ENCODE data around the gene CAST. TPM values are rescaled to one million over a fixed set of nuclear protein-coding genes. Genes with fewer than 3 reads are reported as not detected.

Gene CAST
- total RNA-seq, 1 donor from 2014 or later = 182 TPM

DNA sequence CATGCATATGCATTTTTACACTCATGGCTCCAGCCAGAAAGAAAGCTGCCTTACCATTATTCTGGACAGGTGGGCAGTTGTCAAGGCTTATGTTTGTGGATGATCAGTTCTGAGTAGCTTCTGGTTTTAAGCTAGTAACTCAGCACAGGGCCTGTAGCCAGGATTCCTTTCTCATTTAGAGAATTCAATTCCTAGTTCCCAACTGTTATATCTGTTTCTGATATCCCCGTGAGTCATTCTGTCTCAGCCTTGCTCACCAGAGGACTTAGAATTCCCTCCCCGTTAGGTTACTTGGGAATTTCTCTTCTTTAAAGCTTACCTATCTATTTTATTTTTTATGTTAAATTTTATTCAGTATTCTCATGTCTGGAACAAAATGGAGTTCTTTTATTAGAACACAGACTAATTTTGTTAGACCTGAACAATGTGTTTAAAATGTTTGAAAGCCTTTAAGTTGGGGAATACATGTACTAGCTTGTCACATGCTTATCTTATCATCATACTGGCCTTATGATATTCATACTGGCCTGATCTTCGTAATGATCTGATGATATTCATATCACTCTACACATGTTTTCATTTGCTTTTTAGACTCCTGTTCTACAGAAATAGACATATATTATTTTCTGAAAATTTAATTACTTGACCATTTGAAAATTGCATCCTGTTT lies 47.1 kb downstream of the CAST start:
- peak; percentile 92 for DNase-seq (ENCODE audit: low read depth)
- Histone ChIP-seq H3K36me3 (ENCODE audit: control insufficient read depth, insufficient read depth, low read length) (peaks cover 2% of the 10 kb centered on the region), H3K4me3 (ENCODE audit: low read depth, low read length) (no peak overlapping the region), H3K27me3 (ENCODE audit: control insufficient read depth, insufficient read depth, low read length) (no peaks in the 10 kb centered on the region)
- no peak for FAIRE-seq
- TF ChIP-seq, protein P1, sequence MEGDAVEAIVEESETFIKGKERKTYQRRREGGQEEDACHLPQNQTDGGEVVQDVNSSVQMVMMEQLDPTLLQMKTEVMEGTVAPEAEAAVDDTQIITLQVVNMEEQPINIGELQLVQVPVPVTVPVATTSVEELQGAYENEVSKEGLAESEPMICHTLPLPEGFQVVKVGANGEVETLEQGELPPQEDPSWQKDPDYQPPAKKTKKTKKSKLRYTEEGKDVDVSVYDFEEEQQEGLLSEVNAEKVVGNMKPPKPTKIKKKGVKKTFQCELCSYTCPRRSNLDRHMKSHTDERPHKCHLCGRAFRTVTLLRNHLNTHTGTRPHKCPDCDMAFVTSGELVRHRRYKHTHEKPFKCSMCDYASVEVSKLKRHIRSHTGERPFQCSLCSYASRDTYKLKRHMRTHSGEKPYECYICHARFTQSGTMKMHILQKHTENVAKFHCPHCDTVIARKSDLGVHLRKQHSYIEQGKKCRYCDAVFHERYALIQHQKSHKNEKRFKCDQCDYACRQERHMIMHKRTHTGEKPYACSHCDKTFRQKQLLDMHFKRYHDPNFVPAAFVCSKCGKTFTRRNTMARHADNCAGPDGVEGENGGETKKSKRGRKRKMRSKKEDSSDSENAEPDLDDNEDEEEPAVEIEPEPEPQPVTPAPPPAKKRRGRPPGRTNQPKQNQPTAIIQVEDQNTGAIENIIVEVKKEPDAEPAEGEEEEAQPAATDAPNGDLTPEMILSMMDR (IDR thresholded peaks at IDR 0.05; ENCODE audit: insufficient read depth, low read length, severe bottlenecking) = no peak

DNA sequence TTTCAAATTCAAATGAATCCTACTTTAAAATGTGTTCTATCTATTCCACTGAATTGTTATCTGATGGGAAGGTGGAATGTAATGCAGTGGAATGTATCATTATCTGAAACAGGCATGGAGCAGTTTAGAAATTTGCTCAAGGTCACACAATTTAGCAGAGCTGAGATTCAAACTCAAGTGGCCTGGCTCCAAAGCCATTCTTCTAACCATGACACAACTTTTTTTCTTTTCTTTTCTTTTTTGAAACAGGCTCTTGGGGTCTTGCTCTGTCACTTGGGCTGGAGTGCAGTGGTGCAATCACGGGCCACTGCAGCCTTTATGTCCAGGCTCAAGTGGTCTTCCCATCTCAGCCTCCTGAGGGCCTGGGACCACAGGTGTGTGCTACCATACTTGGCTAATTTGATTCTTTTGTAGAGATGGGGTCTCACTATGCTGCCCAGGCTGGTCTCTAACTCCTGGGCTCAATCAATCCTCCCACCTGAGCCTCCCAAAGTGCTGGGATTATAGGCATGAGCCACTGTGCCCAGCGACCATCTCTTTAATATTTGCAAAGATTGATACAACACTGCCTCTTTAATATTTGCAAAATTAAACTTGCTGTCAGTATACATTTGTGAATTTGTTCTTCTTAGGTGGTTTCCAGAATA lies 50.0 kb downstream of the CAST start:
- H3K4me3 ChIP-seq (ENCODE audit: low read depth, low read length) = no peak overlapping the region
- DNase-seq (ENCODE audit: low read depth) = no peak
- TF ChIP-seq, protein P1 (IDR thresholded peaks at IDR 0.05; ENCODE audit: insufficient read depth, low read length, severe bottlenecking) = no peak
- no peaks in the 10 kb centered on the region for H3K27me3 ChIP-seq (ENCODE audit: control insufficient read depth, insufficient read depth, low read length)
- H3K36me3 ChIP-seq (ENCODE audit: control insufficient read depth, insufficient read depth, low read length) = peaks cover 4% of the 10 kb centered on the region
- no peak for FAIRE-seq

DNA sequence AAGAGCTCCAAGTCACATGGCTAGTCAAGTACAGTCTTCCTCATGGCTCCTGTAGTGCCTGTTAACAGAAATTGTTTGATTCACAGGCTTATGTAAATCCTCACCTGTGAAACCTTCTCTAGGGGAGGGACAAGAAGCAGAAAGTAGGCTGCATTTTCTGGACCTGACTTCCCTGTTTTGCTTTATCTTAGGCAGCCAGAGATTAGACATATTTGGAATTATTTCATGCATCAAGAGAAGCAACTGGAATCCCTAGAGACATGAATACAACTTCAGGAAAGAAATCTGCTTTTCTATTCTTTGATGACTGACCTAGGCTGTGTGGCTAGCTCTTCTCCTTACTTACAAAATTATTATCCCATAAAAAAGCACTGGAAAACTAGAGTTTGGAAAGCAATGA lies 52.3 kb downstream of the CAST start:
- no peak overlapping the region for H3K4me3 ChIP-seq (ENCODE audit: low read depth, low read length)
- no peaks in the 10 kb centered on the region for H3K27me3 ChIP-seq (ENCODE audit: control insufficient read depth, insufficient read depth, low read length)
- DNase-seq (ENCODE audit: low read depth) = no peak
- no peak for FAIRE-seq
- peaks cover 4% of the 10 kb centered on the region for H3K36me3 ChIP-seq (ENCODE audit: control insufficient read depth, insufficient read depth, low read length)
- TF ChIP-seq, protein P1 (IDR thresholded peaks at IDR 0.05; ENCODE audit: insufficient read depth, low read length, severe bottlenecking) = no peak

DNA sequence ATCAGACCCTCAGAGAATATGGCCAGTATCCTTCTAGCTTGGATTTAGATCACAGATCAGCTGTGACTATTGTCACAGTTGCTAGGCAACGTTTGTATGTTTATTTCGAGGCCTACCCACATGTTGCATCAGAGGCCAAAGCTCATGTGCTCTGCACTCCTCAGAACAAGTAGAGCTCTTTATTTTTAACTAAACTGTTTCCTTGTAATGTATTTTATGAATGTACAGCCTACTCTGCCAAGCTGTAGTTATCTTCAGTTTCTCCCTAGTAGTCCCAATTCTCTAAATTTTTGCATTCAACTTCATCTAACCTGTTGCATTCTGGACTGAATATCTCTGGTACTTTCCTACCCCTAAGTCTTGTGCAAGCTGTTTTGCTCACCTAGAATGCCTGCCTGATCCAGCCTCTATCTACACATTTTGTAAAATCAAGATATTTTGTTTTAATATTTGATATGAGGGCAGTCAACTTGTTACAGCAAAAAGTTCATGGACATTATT lies 52.8 kb downstream of the CAST start:
- Histone ChIP-seq H3K36me3 (ENCODE audit: control insufficient read depth, insufficient read depth, low read length) (peaks cover 4% of the 10 kb centered on the region), H3K4me3 (ENCODE audit: low read depth, low read length) (no peak overlapping the region), H3K27me3 (ENCODE audit: control insufficient read depth, insufficient read depth, low read length) (no peaks in the 10 kb centered on the region)
- DNase-seq (ENCODE audit: low read depth) (peak; percentile 88), FAIRE-seq (no peak)
- TF ChIP-seq, protein P1 (IDR thresholded peaks at IDR 0.05; ENCODE audit: insufficient read depth, low read length, severe bottlenecking) = no peak

DNA sequence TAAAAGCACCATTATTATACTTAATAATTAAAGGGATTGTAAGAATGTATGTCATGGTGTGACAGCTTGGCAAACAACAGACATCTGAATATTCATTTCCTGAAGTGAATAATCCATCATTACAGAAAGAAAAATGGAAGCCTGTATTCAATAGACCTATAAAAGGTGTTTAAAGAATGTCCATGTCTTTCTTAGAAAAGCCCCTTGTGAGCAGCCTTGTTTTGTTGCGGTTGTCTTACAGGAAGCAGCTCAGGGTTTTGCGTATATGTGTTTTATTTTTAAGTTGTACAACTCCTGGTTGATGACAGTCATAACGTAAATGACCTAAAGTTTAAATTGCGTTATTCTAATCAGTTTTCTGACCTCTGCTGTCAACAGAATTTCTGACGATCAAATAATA lies 53.8 kb downstream of the CAST start:
- H3K4me3 ChIP-seq (ENCODE audit: low read depth, low read length) = no peak overlapping the region
- DNase-seq (ENCODE audit: low read depth) (no peak), FAIRE-seq (no peak)
- no peaks in the 10 kb centered on the region for H3K27me3 ChIP-seq (ENCODE audit: control insufficient read depth, insufficient read depth, low read length)
- peaks cover 4% of the 10 kb centered on the region for H3K36me3 ChIP-seq (ENCODE audit: control insufficient read depth, insufficient read depth, low read length)
- TF ChIP-seq, protein P1 (IDR thresholded peaks at IDR 0.05; ENCODE audit: insufficient read depth, low read length, severe bottlenecking) = no peak

All from bronchial epithelial cell (primary cell).